NCI-H2227 (cell line): ENCODE data around the gene TC2N.
"Not testable (repeated sequence)": the region's sequence is repeated elsewhere in the genome, so short reads cannot be mapped to it uniquely, and the experiment has no call there.

Experiments used
- DNase-seq: peaks from one replicate; lab custom pipeline; 2025; ENCODE audit not compliant: unreplicated experiment; lab: John Stamatoyannopoulos, UW

TC2N gene

GRCh38 chr14:91889477-91890211 is 22.3 kb upstream of the TC2N start:
- DNase-seq: no peak

- DNase-seq: no peak
Observed at GRCh38 chr14:91888641-91889476, 21.5 kb upstream of the TC2N start.

GRCh38 chr14:91886961-91887360 is 19.6 kb upstream of the TC2N start:
- DNase-seq: no peak

GRCh38 chr14:91885839-91886238 is 18.5 kb upstream of the TC2N start:
- DNase-seq: no peak

- no peak for DNase-seq
Observed at GRCh38 chr14:91885113-91885712, 17.9 kb upstream of the TC2N start.

GRCh38 chr14:91884664-91885063 is 17.3 kb upstream of the TC2N start:
- DNase-seq: no peak

- no peak for DNase-seq
Observed at GRCh38 chr14:91883753-91884152, 16.4 kb upstream of the TC2N start.

GRCh38 chr14:91882776-91883175 is 15.4 kb upstream of the TC2N start:
- DNase-seq: no peak

- DNase-seq: no peak
Observed at GRCh38 chr14:91882369-91882768, 15.0 kb upstream of the TC2N start.

- DNase-seq: no peak
Observed at GRCh38 chr14:91879196-91879595, 11.9 kb upstream of the TC2N start.

- no peak for DNase-seq
Observed at GRCh38 chr14:91878274-91878673, 10.9 kb upstream of the TC2N start.

GRCh38 chr14:91877376-91877915 is 10.1 kb upstream of the TC2N start:
- DNase-seq: no peak

- no peak for DNase-seq
Observed at GRCh38 chr14:91876492-91876891, 9.2 kb upstream of the TC2N start.

- no peak for DNase-seq
Observed at GRCh38 chr14:91875525-91876286, 8.4 kb upstream of the TC2N start.

GRCh38 chr14:91873471-91874415 is 6.4 kb upstream of the TC2N start:
- DNase-seq: no peak

GRCh38 chr14:91872517-91873470 is 5.5 kb upstream of the TC2N start:
- no peak for DNase-seq

- DNase-seq: no peak
Observed at GRCh38 chr14:91872011-91872501, 4.7 kb upstream of the TC2N start.

- not testable (repeated sequence) for DNase-seq
Observed at GRCh38 chr14:91871401-91871800, 4.1 kb upstream of the TC2N start.

- DNase-seq: no peak
Observed at GRCh38 chr14:91870890-91871289, 3.6 kb upstream of the TC2N start.
